IPS-18a (cell line): ENCODE data around the gene NXF1.

Experiments
- H3K27ac ChIP-seq: one replicate; pipeline ENCODE4 v1.5.1; 2013; ENCODE audit warnings: low read length
- H3K27me3 ChIP-seq: one replicate; pipeline ENCODE4 v1.6.1; 2013; ENCODE audit warnings: mild to moderate bottlenecking, low read length; ENCODE audit not compliant: control insufficient read depth, insufficient read depth
- H3K36me3 ChIP-seq: one replicate; pipeline ENCODE4 v1.6.1; 2013; ENCODE audit warnings: low read depth, low read length; ENCODE audit not compliant: control insufficient read depth
- H3K4me1 ChIP-seq: one replicate; pipeline ENCODE4 v1.6.1; 2013; ENCODE audit warnings: low read depth, low read length; ENCODE audit not compliant: control insufficient read depth
- H3K4me3 ChIP-seq: one replicate; pipeline ENCODE4 v1.5.1; 2013; ENCODE audit warnings: low read length
- H3K9ac ChIP-seq: one replicate; pipeline ENCODE4 v1.6.1; 2013; ENCODE audit warnings: mild to moderate bottlenecking, low read length, moderate library complexity
- H3K9me3 ChIP-seq: one replicate; pipeline ENCODE4 v1.6.1; 2013; ENCODE audit warnings: low read depth, low read length; ENCODE audit not compliant: control insufficient read depth

NXF1 gene

DNA sequence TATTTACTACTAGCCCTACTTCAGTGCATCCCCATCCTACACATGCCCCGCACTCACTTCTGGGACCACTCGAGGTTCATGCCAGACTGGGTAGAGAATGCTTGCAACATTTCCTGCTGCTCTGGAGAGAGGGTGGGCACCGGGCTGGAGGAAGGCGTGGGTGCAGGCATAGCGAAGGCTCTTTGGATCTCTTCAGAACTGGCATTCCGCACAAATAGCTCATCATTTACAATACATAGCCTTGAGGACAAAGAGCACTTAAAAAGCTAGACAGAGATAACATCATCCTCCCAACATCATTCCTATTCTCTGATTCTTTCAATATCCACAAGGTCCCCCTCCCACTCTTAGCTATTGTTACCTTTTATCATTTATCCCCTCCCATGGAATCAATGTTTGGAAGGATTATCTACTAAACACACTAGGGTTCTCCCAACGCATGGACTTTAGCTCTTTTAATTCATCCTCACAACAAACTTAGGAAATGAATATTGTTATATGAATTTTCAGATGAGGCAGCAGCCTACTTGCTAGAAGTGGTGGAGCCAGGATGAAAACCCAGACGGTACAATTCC lies 11.0 kb downstream of the NXF1 start:
- no peaks in the 10 kb centered on the region for H3K27me3 ChIP-seq
- H3K4me1 ChIP-seq: peaks cover 8% of the 10 kb centered on the region
- H3K27ac ChIP-seq: no peak overlapping the region
- H3K9me3 ChIP-seq: no peaks in the 10 kb centered on the region
- peaks cover 65% of the 10 kb centered on the region for H3K36me3 ChIP-seq
- no peak overlapping the region for H3K9ac ChIP-seq
- H3K4me3 ChIP-seq: no peak overlapping the region

DNA sequence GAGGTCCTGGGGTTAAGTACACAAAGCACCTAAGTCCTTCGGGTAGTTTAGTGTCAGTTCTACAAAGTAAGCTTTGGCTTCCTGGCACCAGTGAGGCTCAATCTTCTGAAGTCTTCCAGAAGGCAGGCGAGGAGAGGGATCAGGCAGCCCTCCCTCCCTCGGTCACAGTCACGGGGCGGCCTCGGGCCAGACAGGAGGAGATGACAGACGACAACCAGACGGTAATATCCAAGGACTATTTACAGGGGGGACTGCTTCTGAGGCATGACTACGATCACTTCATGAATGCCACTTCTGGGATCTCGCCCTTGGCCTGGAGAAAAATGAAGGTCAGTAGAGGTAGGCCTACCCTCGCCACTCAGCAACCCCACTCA lies 13.1 kb downstream of the NXF1 start:
- no peaks in the 10 kb centered on the region for H3K9me3 ChIP-seq
- H3K9ac ChIP-seq: peak overlapping the region; percentile 84
- no peak overlapping the region for H3K27ac ChIP-seq
- H3K36me3 ChIP-seq: peaks cover 49% of the 10 kb centered on the region
- H3K4me3 ChIP-seq: peak overlapping the region; percentile 90
- H3K4me1 ChIP-seq: peaks cover 8% of the 10 kb centered on the region
- H3K27me3 ChIP-seq: no peaks in the 10 kb centered on the region

DNA sequence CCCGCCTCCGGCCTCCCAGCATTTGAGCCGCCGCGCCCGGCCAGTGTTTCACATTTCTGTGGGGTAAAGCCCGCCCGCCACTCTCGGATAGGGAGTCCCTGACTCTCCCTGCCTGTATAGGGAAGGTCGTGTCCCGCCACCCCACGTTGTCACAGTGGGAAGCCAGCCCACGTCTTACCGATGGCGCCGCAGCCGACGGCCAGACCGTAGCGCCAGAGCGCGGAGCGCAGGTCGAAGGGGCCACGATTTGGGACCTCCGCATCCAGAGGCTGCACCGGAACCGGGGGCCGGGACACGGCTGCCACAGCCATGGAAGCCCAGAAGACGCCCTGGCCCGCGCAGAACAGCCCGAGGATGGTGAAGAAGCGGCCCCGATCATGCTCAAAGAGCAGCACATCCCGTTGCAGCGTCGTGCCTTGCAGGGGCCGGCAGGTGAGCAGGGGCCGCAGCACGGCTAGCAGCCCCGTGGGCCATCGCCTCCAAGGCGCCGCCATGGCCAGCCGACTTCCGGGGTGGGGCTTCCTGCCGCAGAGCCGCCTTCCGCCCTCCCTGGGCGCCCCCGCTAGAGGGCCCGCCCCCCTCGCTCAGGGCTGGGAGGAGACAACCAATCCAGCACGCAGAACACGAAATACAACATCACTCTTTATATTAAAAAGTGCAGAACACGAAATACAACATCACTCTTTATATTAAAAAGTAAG lies 13.6 kb downstream of the NXF1 start, which contains the start of gene TMEM223:
TSS of gene TMEM223 (minus strand) at position 506 of the 701 bp plus-strand sequence. CDS start at position 494, 12 bp downstream.
- H3K4me1 ChIP-seq: peaks cover 8% of the 10 kb centered on the region
- H3K4me3 ChIP-seq: peak within 1 kb of the TSS; percentile 90
- peak within 1 kb of the TSS; percentile 84 for H3K9ac ChIP-seq
- H3K36me3 ChIP-seq: peaks cover 44% of the 10 kb centered on the region
- H3K27me3 ChIP-seq: no peaks in the 10 kb centered on the region
- peak within 1 kb of the TSS; percentile 51 for H3K27ac ChIP-seq
- H3K9me3 ChIP-seq: no peaks in the 10 kb centered on the region

DNA sequence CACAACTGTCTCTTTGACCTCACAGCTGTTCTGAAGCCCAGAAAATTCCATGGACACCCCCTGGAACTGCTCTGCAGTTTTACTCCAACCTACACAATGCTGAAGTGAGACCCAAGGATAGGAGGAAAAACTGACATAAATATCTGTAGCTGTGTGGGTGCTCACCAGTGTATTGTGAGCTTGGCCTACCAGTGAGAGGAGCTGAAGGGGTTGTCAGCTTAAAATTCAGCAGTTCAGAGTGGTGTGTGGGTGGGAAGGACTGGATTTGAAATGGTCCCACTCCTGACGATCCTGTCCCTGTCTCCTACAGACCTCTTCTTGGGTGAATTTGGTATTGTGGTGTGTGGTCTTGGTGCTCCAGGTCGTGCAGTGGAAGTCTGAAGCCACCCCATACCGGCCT lies 15.7 kb downstream of the NXF1 start:
- Histone ChIP-seq H3K4me3 (no peak overlapping the region), H3K4me1 (peaks cover 11% of the 10 kb centered on the region), H3K36me3 (peaks cover 24% of the 10 kb centered on the region), H3K9me3 (no peaks in the 10 kb centered on the region), H3K9ac (no peak overlapping the region), H3K27ac (no peak overlapping the region), H3K27me3 (no peaks in the 10 kb centered on the region)

DNA sequence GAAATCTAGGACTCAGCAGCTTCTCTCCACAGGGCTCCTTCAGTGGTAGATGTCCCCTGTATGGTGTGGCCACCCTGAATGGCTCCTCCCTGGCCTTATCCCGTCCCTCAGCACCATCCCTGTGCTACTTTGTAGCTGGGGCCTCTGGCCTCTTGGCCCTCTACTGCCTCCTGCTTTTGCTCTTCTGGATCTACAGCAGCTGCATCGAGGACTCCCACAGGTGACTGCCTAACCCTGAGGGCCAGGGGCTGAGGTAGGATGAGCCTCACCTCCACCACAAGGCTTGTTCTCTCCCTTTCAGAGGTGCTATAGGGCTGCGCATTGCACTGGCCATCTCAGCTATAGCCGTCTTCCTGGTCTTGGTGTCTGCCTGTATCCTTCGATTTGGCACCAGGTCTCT lies 16.2 kb downstream of the NXF1 start:
- Histone ChIP-seq H3K9ac (no peak overlapping the region), H3K27me3 (no peaks in the 10 kb centered on the region), H3K36me3 (peaks cover 18% of the 10 kb centered on the region), H3K27ac (no peak overlapping the region), H3K4me3 (no peak overlapping the region), H3K9me3 (no peaks in the 10 kb centered on the region), H3K4me1 (peaks cover 11% of the 10 kb centered on the region)

DNA sequence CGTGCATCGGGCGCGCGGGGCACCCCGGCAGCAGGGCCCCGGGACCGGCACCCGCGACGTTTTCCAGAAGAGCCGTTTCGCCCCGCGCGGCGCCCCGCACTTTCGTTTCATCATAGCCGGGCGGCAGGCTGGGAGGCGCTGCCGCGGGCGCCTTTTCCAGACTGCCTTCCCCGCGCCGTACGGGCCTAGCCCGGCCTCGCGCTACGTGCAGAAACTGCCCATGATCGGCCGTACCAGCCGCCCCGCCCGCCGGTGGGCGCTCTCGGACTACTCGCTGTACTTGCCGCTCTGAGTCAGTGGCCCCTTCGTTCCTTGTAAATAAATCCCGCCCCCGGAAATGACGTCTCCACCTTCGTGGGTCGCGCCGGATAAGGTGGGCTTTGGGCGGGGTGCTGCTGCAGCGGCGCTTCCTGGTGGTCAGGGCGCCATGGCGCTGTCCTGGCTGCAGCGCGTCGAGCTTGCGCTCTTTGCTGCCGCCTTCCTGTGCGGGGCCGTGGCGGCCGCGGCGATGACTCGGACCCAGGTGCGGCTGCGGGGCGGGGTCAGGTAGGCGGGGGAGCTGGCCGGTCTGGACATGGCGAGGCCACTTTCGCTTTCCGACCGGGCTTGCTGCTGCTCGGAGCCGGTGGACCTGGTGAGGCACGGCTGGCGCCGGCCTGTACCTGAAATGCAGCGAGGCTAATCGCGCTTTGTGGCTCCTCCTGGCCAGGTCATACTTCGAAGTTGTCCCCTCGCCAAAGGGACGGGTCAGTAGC lies 18.1 kb downstream of the NXF1 start, which contains the start of gene TMEM179B:
TSS of gene TMEM179B (plus strand) at position 398 of the 755 bp plus-strand sequence. CDS start at position 428, 30 bp downstream.
- H3K36me3 ChIP-seq: peaks cover 21% of the 10 kb centered on the region
- H3K4me3 ChIP-seq: peak within 1 kb of the TSS; percentile 99
- peak within 1 kb of the TSS; percentile 74 for H3K27ac ChIP-seq

DNA sequence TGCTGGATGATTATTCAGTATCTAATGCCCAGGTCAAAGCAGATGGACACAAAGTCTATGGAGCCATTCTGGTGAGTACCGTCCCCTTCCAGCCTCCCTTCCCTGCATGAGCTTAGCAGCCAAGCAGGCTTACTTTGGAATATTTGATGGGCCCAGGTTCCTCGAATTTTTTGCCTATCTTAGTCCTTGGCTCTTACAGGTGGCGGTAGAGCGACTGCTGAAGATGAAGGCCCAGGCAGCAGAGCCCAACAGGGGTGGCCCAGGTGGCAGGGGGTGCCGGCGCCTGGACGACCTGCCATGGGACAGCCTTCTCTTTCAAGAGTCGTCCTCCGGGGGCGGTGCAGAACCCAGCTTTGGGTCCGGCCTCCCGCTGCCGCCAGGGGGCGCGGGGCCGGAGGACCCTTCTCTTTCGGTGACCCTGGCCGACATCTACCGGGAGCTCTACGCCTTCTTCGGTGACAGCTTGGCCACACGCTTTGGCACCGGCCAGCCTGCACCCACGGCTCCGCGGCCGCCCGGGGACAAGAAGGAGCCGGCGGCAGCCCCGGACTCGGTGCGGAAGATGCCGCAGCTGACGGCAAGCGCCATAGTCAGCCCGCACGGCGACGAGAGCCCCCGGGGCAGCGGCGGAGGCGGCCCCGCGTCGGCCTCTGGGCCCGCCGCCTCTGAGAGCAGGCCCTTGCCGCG lies 18.8 kb downstream of the NXF1 start:
- no peaks in the 10 kb centered on the region for H3K9me3 ChIP-seq
- H3K36me3 ChIP-seq: peaks cover 28% of the 10 kb centered on the region
- peaks cover 8% of the 10 kb centered on the region for H3K4me1 ChIP-seq
- H3K27me3 ChIP-seq: no peaks in the 10 kb centered on the region
- H3K9ac ChIP-seq: peak overlapping the region; percentile 92
- no peak overlapping the region for H3K27ac ChIP-seq
- peak overlapping the region; percentile 99 for H3K4me3 ChIP-seq

More for the DNA sequence above, 18.1 kb downstream of the NXF1 start, which contains the start of gene TMEM179B:
- Histone ChIP-seq H3K27me3 (no peaks in the 10 kb centered on the region), H3K9me3 (no peaks in the 10 kb centered on the region), H3K9ac (peak within 1 kb of the TSS; percentile 92), H3K4me1 (peaks cover 8% of the 10 kb centered on the region)

DNA sequence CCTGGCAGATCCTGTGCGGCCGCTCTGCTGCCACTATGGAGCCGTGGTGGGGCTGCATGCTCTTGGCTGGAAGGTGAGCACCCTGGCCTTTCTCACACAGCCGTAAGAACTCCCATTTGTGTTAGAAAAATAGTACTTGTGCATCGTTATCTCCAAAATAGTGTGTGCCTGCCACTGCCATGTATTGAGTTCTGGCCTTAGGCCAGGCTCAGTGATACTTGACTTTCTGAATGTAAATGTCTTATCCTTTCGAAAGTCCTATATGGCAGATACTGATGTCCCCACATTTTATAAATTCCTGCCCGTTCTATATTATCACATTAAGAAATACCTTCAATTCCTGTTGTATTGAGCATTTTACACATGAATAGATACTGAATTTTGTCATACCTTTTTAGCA lies 22.5 kb downstream of the NXF1 start:
- H3K9me3 ChIP-seq: no peaks in the 10 kb centered on the region
- H3K9ac ChIP-seq: no peak overlapping the region
- no peak overlapping the region for H3K27ac ChIP-seq
- H3K27me3 ChIP-seq: no peaks in the 10 kb centered on the region
- H3K4me1 ChIP-seq: peaks cover 3% of the 10 kb centered on the region
- peaks cover 25% of the 10 kb centered on the region for H3K36me3 ChIP-seq
- H3K4me3 ChIP-seq: no peak overlapping the region

DNA sequence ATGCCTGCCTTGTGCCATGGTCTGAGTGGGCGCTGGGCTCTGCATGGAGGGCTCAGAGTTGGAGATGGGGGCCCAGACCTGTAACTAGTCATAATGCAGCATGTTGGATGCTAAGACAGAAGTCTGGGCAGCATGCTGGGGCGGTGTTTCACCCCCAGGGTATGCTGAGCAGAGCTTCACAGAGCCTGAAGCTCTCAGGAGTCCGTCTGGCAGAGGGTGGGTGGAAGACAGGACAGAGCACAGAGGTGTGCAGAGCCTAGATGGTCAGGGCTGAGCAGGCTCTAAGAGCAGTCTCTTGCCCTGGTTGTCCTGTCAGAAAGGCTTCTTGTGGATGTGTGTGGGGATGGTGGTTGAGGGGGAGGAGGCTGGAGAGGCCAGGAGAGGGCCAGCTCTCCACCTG lies 26.8 kb downstream of the NXF1 start:
- Histone ChIP-seq H3K4me1 (no peaks in the 10 kb centered on the region), H3K4me3 (no peak overlapping the region), H3K27ac (no peak overlapping the region), H3K27me3 (no peaks in the 10 kb centered on the region), H3K9ac (no peak overlapping the region), H3K9me3 (no peaks in the 10 kb centered on the region), H3K36me3 (peaks cover 43% of the 10 kb centered on the region)

DNA sequence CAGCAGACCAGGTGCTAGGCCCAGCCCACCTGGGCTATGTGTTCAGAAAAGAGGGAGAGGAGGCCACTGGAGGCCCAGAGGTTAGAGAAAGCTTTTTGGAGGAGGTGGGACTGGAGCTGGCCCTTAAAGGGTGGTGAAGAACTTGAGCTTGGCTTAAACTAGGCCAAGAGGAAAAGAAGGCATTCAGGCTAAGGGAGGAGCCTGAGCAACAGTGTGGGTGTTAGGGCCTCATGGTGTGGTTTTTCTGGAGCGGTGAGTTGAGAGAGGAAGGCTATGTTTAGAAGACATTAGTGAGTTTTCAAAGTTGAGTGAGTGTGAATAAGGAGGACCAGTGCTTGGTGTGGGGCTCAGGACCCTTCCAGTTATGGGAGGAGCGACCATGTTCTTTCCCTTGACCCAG lies 27.9 kb downstream of the NXF1 start:
- no peak overlapping the region for H3K4me3 ChIP-seq
- H3K9ac ChIP-seq: no peak overlapping the region
- H3K9me3 ChIP-seq: no peaks in the 10 kb centered on the region
- H3K36me3 ChIP-seq: peaks cover 39% of the 10 kb centered on the region
- H3K27me3 ChIP-seq: no peaks in the 10 kb centered on the region
- no peaks in the 10 kb centered on the region for H3K4me1 ChIP-seq
- H3K27ac ChIP-seq: no peak overlapping the region

DNA sequence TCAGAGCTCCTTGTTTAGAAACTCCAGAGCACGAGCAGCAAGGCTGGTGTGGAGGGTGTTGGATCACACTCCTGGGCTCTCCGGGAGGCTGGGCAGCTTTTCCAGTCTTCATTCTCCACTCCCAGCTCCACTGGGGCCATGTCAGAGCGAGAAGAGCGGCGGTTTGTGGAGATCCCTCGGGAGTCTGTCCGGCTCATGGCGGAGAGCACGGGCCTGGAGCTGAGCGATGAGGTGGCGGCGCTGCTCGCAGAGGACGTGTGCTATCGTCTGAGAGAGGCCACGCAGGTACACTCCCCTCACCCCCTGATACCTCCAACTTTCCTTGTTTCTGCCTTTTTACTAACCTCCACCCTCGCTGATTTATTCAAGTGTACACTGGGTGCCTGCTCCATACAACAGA lies 29.6 kb downstream of the NXF1 start:
- Histone ChIP-seq H3K36me3 (peaks cover 30% of the 10 kb centered on the region), H3K9me3 (no peaks in the 10 kb centered on the region), H3K4me1 (no peaks in the 10 kb centered on the region), H3K27ac (no peak overlapping the region), H3K4me3 (no peak overlapping the region), H3K9ac (no peak overlapping the region), H3K27me3 (no peaks in the 10 kb centered on the region)
